ENCODE data around the gene TC2N. TPM values are rescaled to one million over a fixed set of nuclear protein-coding genes. Genes with fewer than 3 reads are reported as not detected.

The TC2N gene
- total and polyA plus RNA-seq, 2 of the 4 experiments (the other 2 are of a cell fraction): 0.03 to 0.18 TPM

- ATAC-seq (ENCODE audit: low read depth) (no peak), DNase-seq (no peak)
- H3K27me3 ChIP-seq (ENCODE audit: control insufficient read depth, insufficient read depth, low read length): peaks cover 1% of the 10 kb centered on the region; the same call in 1 of the 2 replicates
- H3K14ac ChIP-seq (replicated peaks; ENCODE audit: low read depth, low read length): no peak overlapping the region
- no peak overlapping the region for H3K23ac ChIP-seq (ENCODE audit: low read depth, low read length)
- H3K4ac ChIP-seq (ENCODE audit: low read depth, low read length): no peak overlapping the region
- POLR2A ChIA-PET (ENCODE audit: unreplicated experiment): no interaction called here
- H3K9ac ChIP-seq (ENCODE audit: low read depth, low read length): no peak overlapping the region
- H4K91ac ChIP-seq (ENCODE audit: insufficient read depth, low read depth, low read length): no peak overlapping the region
- no peak overlapping the region for H2AK9ac ChIP-seq (replicated peaks; ENCODE audit: low read depth, low read length, poor library complexity)
- no peak overlapping the region for H2BK15ac ChIP-seq (ENCODE audit: low read depth, low read length)
- no peak overlapping the region for H2BK20ac ChIP-seq (ENCODE audit: low read depth, low read length)
- H3K27ac ChIP-seq (ENCODE audit: insufficient read depth, low read length): no peak overlapping the region
- no peak for TF ChIP-seq SMC3 (IDR thresholded peaks at IDR 0.05; ENCODE audit: low read depth, low read length)
- H3K4me1 ChIP-seq (ENCODE audit: control insufficient read depth, insufficient read depth, low read length): no peaks in the 10 kb centered on the region
- H4K5ac ChIP-seq (ENCODE audit: low read depth, low read length): no peak overlapping the region
- no peak overlapping the region for H3K56ac ChIP-seq (ENCODE audit: extremely low read depth, insufficient read depth, low read length)
- H2AK5ac ChIP-seq (ENCODE audit: low read depth, low read length): no peak overlapping the region
- no TSS peak for BruUV-seq (replicated peaks)
- CTCF ChIA-PET: no interaction called here
- intact Hi-C loops (cut with micrococcal nuclease): no loop called here
- WGBS, 2 experiments (ENCODE audit: extremely low coverage in 2 of 2, insufficient read length in 1 of 2): no CpG with 5 or more reads among the region's 1 CpG
- in situ Hi-C loops (cut with MboI; ENCODE audit: low sequenced_read_pairs): no loop called here
- dilution Hi-C loops (cut with HindIII; ENCODE audit: low sequenced_read_pairs, unreplicated experiment): no loop called here
- H3K4me2 ChIP-seq (ENCODE audit: low read depth, low read length): no peak overlapping the region
- H3K9me1 ChIP-seq (ENCODE audit: insufficient read depth, low read length): no peaks in the 10 kb centered on the region
- H2AFZ ChIP-seq (replicated peaks; ENCODE audit: low read length, poor library complexity): no peak overlapping the region
- H3K79me1 ChIP-seq (ENCODE audit: low read depth in 1 of 2, low read length in 2 of 2): no peaks in the 10 kb centered on the region
- H3K36me3 ChIP-seq (ENCODE audit: control insufficient read depth, insufficient read depth, low read length): no peaks in the 10 kb centered on the region
- H3K9me3 ChIP-seq (ENCODE audit: control insufficient read depth, insufficient read depth, low read length): no peaks in the 10 kb centered on the region
- H2BK5ac ChIP-seq (ENCODE audit: low read depth, low read length, poor library complexity, severe bottlenecking): no peak overlapping the region
- H3K4me3 ChIP-seq (ENCODE audit: insufficient read depth, low read depth, low read length): no peak overlapping the region
- no peak overlapping the region for H4K8ac ChIP-seq (ENCODE audit: low read depth in 2 of 2, low read length in 2 of 2)
- no peaks in the 10 kb centered on the region for H4K20me1 ChIP-seq (ENCODE audit: insufficient read depth, low read length)
- no peak overlapping the region for H3K18ac ChIP-seq (ENCODE audit: low read depth, low read length)
- no peak overlapping the region for H2BK120ac ChIP-seq (ENCODE audit: low read depth, low read length)
Observed at GRCh38 chr14:91754185-91754584, 113.2 kb downstream of the TC2N start.
